OCI-LY3 (cell line): ENCODE data around the gene BUD13.

Experiments used
- H2AFZ ChIP-seq: fragments of 200-600, 300-600 bp; shearing (Covaris generic); 2 replicates; pipeline ENCODE4 v1.6.0; 2014; ENCODE audit warnings: antibody characterized with exemption, low read depth, low read length
- H3K27ac ChIP-seq: fragments of 200-600, 300-600 bp; sonication (generic); 2 replicates; pipeline ENCODE4 v1.5.1; 2014; ENCODE audit warnings: mild to moderate bottlenecking, low read length, moderate library complexity, mixed read lengths
- H3K27me3 ChIP-seq: fragments of 200-600, 300-600 bp; sonication (generic); 2 replicates; pipeline ENCODE4 v1.6.1; 2014; ENCODE audit warnings: low read depth, low read length, mixed read lengths
- H3K36me3 ChIP-seq: fragments of 200-600, 300-600 bp; sonication (generic); replicated peaks from 2 replicates; pipeline ENCODE3; 2014; ENCODE audit warnings: low read depth, low read length, mixed read lengths
- H3K4me1 ChIP-seq: fragments of 300-600, 200-600 bp; sonication (generic); 2 replicates; pipeline ENCODE4 v1.6.1; 2014; ENCODE audit warnings: low read length, mixed read lengths
- H3K4me2 ChIP-seq: fragments of 200-600, 300-600 bp; sonication (generic); 2 replicates; pipeline ENCODE4 v1.6.1; 2014; ENCODE audit warnings: low read length, mixed read lengths
- H3K4me3 ChIP-seq: fragments of 300-600, 200-600 bp; sonication (generic); 2 replicates; pipeline ENCODE4 v1.5.1; 2014; ENCODE audit warnings: antibody characterized with exemption, mild to moderate bottlenecking, low read length, moderate library complexity
- H3K79me2 ChIP-seq: fragments of 300-600, 200-600 bp; shearing (Covaris generic); 2 replicates; pipeline ENCODE4 v1.6.1; 2014; ENCODE audit warnings: mild to moderate bottlenecking, low read length, mixed read lengths
- H3K9ac ChIP-seq: fragments of 300-600, 200-600 bp; shearing (Covaris generic); 2 replicates; pipeline ENCODE4 v1.6.0; 2014; ENCODE audit warnings: mild to moderate bottlenecking, low read length, moderate library complexity
- H3K9me3 ChIP-seq: fragments of 200-600, 300-600 bp; shearing (Covaris generic); 2 replicates; pipeline ENCODE4 v1.6.1; 2014; ENCODE audit warnings: low read length, mixed read lengths; ENCODE audit not compliant: insufficient read depth
- H4K20me1 ChIP-seq: fragments of 200-600, 300-600 bp; sonication (generic); 2 replicates; pipeline ENCODE4 v1.6.1; 2016; ENCODE audit warnings: low read length, mixed read lengths; ENCODE audit not compliant: insufficient read depth
- CTCF ChIP-seq: fragments of 200-600, 300-600 bp; sonication (generic); IDR thresholded peaks from 2 replicates; pipeline ENCODE4 v1.5.1; 2014; ENCODE audit warnings: antibody characterized with exemption, low read length, low read depth
- EZH2phosphoT487 ChIP-seq: fragments of 200-600 bp; shearing (Covaris generic); IDR thresholded peaks from 2 replicates; pipeline ENCODE4 v1.6.1; 2018; ENCODE audit warnings: antibody characterized with exemption, mixed run types, low read depth

Gene BUD13

GRCh38 chr11:116731821-116732220, 41.0 kb downstream of the BUD13 start:
- Histone ChIP-seq H3K4me3 (no peak overlapping the region), H3K4me2 (no peak overlapping the region), H4K20me1 (no peaks in the 10 kb centered on the region), H3K9me3 (no peaks in the 10 kb centered on the region), H3K79me2 (no peaks in the 10 kb centered on the region), H3K27ac (no peak overlapping the region), H3K4me1 (peaks cover 15% of the 10 kb centered on the region), H3K36me3 (no peaks in the 10 kb centered on the region), H3K9ac (no peak overlapping the region), H2AFZ (no peak overlapping the region), H3K27me3 (no peaks in the 10 kb centered on the region)
- no peak for TF ChIP-seq EZH2phosphoT487
- no peak for TF ChIP-seq CTCF

GRCh38 chr11:116731097-116731761, 41.6 kb downstream of the BUD13 start:
- no peaks in the 10 kb centered on the region for H3K36me3 ChIP-seq
- H3K9me3 ChIP-seq, result no peaks in the 10 kb centered on the region
- H3K27ac ChIP-seq, result no peak overlapping the region
- H3K9ac ChIP-seq, result no peak overlapping the region
- H3K79me2 ChIP-seq, result no peaks in the 10 kb centered on the region
- no peak overlapping the region for H3K4me3 ChIP-seq
- H4K20me1 ChIP-seq, result no peaks in the 10 kb centered on the region
- H3K4me2 ChIP-seq, result no peak overlapping the region
- H2AFZ ChIP-seq, result no peak overlapping the region
- H3K4me1 ChIP-seq, result peaks cover 15% of the 10 kb centered on the region
- TF ChIP-seq EZH2phosphoT487, result no peak
- TF ChIP-seq CTCF, result no peak
- no peaks in the 10 kb centered on the region for H3K27me3 ChIP-seq

- Histone ChIP-seq H3K79me2 (no peaks in the 10 kb centered on the region), H3K36me3 (no peaks in the 10 kb centered on the region), H3K4me1 (peaks cover 15% of the 10 kb centered on the region), H3K9ac (no peak overlapping the region), H3K27ac (no peak overlapping the region), H3K9me3 (no peaks in the 10 kb centered on the region), H2AFZ (no peak overlapping the region), H3K4me3 (no peak overlapping the region), H3K27me3 (no peaks in the 10 kb centered on the region), H3K4me2 (no peak overlapping the region), H4K20me1 (no peaks in the 10 kb centered on the region)
- no peak for TF ChIP-seq CTCF
- no peak for TF ChIP-seq EZH2phosphoT487
These were observed 42.2 kb downstream of the BUD13 start for GRCh38 chr11:116730601-116731000.

- no peak overlapping the region for H2AFZ ChIP-seq
- no peaks in the 10 kb centered on the region for H3K79me2 ChIP-seq
- H4K20me1 ChIP-seq, result no peaks in the 10 kb centered on the region
- H3K9ac ChIP-seq, result no peak overlapping the region
- no peaks in the 10 kb centered on the region for H3K9me3 ChIP-seq
- no peak overlapping the region for H3K4me2 ChIP-seq
- H3K4me1 ChIP-seq, result peaks cover 15% of the 10 kb centered on the region
- H3K36me3 ChIP-seq, result no peaks in the 10 kb centered on the region
- TF ChIP-seq CTCF, result no peak
- no peak for TF ChIP-seq EZH2phosphoT487
- H3K27ac ChIP-seq, result no peak overlapping the region
- H3K27me3 ChIP-seq, result no peaks in the 10 kb centered on the region
- H3K4me3 ChIP-seq, result no peak overlapping the region
These were observed 42.6 kb downstream of the BUD13 start for GRCh38 chr11:116730241-116730561.
